Cardiac muscle cell (in vitro differentiated cells and primary cell): ENCODE measurements around the gene GPR132. TPM values are rescaled to one million over a fixed set of nuclear protein-coding genes. Genes with fewer than 3 reads are reported as not detected.

Experiments used
- DNase-seq, 2 donors: peaks; one replicate each; pipeline versions ENCODE4 v3.0.0 to v3.0.0-alpha.2; 2010 to 2017; ENCODE audit warnings: low read depth in 1 of 2, low spot score in 1 of 2
- H3K27ac ChIP-seq: fragments of 200-600 bp; sonication (generic); 2 replicates; pipeline ENCODE4 v1.5.1; 2016
- H3K27me3 ChIP-seq: fragments of 200-600 bp; sonication (generic); 2 replicates; pipeline ENCODE4 v1.6.0; 2016; ENCODE audit warnings: control low read depth
- H3K36me3 ChIP-seq: fragments of 200-600 bp; sonication (generic); 2 replicates; pipeline ENCODE4 v1.5.1; 2016; ENCODE audit warnings: control low read depth
- H3K4me1 ChIP-seq: fragments of 200-600 bp; sonication (generic); 2 replicates; pipeline ENCODE4 v1.8.1; 2017; ENCODE audit warnings: low read depth, mild to moderate bottlenecking, mixed run types
- H3K4me3 ChIP-seq: fragments of 200-600 bp; sonication (generic); 2 replicates; pipeline ENCODE4 v1.5.1; 2016; ENCODE audit warnings: mild to moderate bottlenecking
- H3K9me3 ChIP-seq: fragments of 200-600 bp; sonication (generic); 2 replicates; pipeline ENCODE4 v1.5.1; 2017; ENCODE audit warnings: low read depth, mild to moderate bottlenecking, control low read depth
- polyA plus RNA-seq: library from polyadenylated mRNA; unstranded; fragments of >200 nt; fragmentation: Nextera tagmentation; extraction: Ambion mirVana; gene quantifications from 2 replicates; pipeline ENCODE4 v1.2.1, GENCODE V29; 2016
- total RNA-seq: library from RNA; depleted of rRNA; stranded (reverse); fragments of >200 nt; gene quantifications from 2 replicates; pipeline ENCODE4 v1.2.3, GENCODE V29; 2016
- TF ChIP-seq, protein P1 (sequence below): IDR thresholded peaks from 2 replicates; pipeline ENCODE4 v1.5.1; 2012; ENCODE audit warnings: low read depth, mild to moderate bottlenecking, low read length

The GPR132 gene
- total and polyA plus RNA-seq, 2 experiments from 2014 or later = 1.0 to 2.0 TPM

DNA sequence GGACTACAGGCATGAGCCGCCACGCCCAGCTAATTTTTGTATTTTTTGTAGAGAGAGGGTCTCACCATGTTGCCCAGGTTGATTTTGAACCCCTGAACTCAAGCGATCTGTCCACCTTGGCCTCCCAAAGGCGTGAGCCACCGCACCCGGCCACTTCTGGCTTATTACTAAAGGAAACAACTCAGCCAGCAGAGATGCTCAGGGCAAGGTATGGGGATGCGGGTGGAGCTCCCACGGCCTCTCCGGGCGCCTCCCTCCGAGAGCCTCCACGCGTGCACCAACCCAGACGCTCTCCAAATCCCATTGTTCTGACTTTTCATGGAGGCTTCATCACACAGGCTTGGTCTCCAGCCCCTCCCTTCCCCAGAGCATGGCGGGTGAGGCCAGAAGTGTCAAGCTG, 6.1 kb upstream of the GPR132 start:
- no peak overlapping the region for H3K27ac ChIP-seq
- H3K36me3 ChIP-seq = no peaks in the 10 kb centered on the region
- TF ChIP-seq, protein P1, sequence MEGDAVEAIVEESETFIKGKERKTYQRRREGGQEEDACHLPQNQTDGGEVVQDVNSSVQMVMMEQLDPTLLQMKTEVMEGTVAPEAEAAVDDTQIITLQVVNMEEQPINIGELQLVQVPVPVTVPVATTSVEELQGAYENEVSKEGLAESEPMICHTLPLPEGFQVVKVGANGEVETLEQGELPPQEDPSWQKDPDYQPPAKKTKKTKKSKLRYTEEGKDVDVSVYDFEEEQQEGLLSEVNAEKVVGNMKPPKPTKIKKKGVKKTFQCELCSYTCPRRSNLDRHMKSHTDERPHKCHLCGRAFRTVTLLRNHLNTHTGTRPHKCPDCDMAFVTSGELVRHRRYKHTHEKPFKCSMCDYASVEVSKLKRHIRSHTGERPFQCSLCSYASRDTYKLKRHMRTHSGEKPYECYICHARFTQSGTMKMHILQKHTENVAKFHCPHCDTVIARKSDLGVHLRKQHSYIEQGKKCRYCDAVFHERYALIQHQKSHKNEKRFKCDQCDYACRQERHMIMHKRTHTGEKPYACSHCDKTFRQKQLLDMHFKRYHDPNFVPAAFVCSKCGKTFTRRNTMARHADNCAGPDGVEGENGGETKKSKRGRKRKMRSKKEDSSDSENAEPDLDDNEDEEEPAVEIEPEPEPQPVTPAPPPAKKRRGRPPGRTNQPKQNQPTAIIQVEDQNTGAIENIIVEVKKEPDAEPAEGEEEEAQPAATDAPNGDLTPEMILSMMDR = no peak
- H3K27me3 ChIP-seq = no peaks in the 10 kb centered on the region
- H3K4me1 ChIP-seq = peaks cover 4% of the 10 kb centered on the region
- DNase-seq = no peak
- no peak overlapping the region for H3K4me3 ChIP-seq
- no peaks in the 10 kb centered on the region for H3K9me3 ChIP-seq

DNA sequence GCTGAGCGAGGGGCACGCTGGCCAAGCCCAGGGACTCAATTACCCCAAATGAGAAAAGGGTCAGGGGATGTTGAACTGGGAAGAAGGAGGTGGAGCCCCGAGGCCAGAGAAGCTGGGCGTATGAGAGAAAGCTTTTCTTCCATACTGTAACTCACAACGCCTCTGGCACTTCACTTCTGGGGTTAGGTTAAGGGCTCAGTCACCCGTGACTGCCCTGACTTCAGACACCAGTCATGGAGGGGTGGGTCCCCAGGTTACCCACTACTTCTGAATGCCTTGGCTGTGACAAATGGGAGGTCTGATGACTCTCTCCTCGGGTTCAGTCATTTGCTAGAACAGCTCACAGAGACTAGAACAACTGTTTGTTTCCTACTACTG, 5.5 kb upstream of the GPR132 start:
- H3K4me1 ChIP-seq = peaks cover 4% of the 10 kb centered on the region
- DNase-seq = no peak
- TF ChIP-seq, protein P1 = no peak
- H3K4me3 ChIP-seq = no peak overlapping the region
- no peaks in the 10 kb centered on the region for H3K36me3 ChIP-seq
- no peak overlapping the region for H3K27ac ChIP-seq
- no peaks in the 10 kb centered on the region for H3K27me3 ChIP-seq
- no peaks in the 10 kb centered on the region for H3K9me3 ChIP-seq

DNA sequence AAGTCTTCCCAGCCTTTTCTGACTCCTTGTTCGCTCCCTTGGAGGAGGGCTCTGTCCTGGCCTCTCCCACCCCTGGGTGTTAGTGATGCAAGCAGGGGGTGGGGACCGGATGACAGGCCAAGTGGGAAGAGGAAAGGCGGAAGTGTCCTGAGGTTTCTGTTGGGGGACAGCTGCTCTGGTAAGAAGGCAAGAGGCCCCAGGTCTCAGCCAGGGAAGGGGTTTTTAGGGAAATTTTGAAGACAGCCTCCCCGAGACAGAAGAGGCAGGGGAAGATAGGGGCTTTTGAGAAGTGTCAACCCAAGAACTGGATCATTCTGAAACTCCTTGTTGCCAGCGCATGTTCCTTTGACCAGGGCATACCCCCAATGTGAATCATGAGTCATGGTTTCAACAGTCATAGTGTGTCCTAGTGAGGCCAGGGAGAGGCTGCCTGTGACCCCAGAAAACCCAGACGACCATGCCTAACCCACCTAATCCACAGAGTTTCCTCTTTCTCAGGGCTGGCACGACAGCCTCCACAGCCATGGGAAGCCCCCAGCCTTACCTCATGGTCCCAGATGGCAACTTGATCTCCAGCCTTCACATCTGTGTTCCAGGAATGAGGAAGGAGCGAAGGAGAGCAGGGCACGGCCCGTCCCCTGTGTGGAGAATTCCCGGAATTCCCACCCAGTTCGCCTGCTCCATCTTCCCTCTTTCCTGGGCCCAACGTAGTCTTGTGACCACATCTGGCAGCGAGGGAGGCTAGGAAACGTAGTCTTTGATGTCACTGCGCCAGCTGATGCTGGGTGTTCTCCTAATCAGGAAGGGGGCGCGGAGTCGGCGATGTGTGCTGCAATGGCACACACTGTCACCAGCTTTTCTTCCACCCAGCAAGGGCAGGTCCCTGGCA, 4.9 kb upstream of the GPR132 start:
- H3K9me3 ChIP-seq = no peaks in the 10 kb centered on the region
- H3K4me1 ChIP-seq = peaks cover 6% of the 10 kb centered on the region
- H3K27me3 ChIP-seq = no peaks in the 10 kb centered on the region
- DNase-seq = peak in 1 of 2 donors; percentile 53
- no peak overlapping the region for H3K4me3 ChIP-seq
- H3K36me3 ChIP-seq = no peaks in the 10 kb centered on the region
- TF ChIP-seq, protein P1 = no peak
- H3K27ac ChIP-seq = no peak overlapping the region

DNA sequence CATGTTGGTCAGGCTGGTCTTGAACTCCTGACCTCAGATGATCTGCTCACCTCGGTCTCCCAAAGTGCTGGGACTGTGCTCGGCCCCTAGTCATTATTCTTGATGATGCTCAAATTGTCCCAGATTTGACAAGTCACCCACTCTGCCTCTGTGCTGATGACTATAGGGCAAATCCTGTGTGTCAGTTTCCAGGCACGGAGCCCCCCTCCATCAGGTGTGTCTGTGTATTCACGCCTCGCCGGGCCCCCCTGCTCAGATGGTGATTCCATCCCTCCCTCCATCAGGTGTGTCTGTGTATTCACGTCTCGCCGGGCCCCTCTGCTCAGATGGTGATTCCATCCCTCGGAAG, 4.3 kb upstream of the GPR132 start:
- no peak for DNase-seq
- Histone ChIP-seq H3K9me3 (no peaks in the 10 kb centered on the region), H3K36me3 (no peaks in the 10 kb centered on the region), H3K27ac (no peak overlapping the region), H3K4me3 (no peak overlapping the region), H3K4me1 (peaks cover 12% of the 10 kb centered on the region), H3K27me3 (no peaks in the 10 kb centered on the region)
- TF ChIP-seq, protein P1 = no peak

DNA sequence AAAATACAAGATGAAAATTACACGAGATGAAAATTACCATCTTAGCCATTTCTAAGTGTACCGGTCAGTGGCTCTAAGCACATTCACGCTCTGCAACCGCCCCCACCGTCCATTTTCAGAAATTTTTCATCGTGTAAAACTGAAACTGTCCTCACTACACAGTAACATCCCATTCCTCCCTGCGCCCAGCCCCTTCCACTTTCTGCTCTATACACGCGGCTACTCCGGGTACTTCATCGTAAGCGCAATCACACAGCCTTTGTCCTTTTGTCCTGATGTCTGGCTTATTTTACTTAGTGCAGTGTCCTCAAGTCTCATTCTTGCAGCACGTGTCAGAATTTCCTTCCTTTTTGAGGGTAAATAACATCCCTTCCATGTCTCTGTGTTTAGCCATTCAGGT, 3.6 kb upstream of the GPR132 start:
- Histone ChIP-seq H3K27me3 (no peaks in the 10 kb centered on the region), H3K36me3 (no peaks in the 10 kb centered on the region), H3K4me3 (no peak overlapping the region), H3K9me3 (no peaks in the 10 kb centered on the region), H3K4me1 (peaks cover 13% of the 10 kb centered on the region), H3K27ac (no peak overlapping the region)
- no peak for DNase-seq
- TF ChIP-seq, protein P1 = no peak
